Skin of body (tissue), 2 donors: Measurements from ENCODE around the gene NFAT5. TPM values are rescaled to one million over a fixed set of nuclear protein-coding genes. Genes with fewer than 3 reads are reported as not detected.

Experiments used
- DNase-seq: peaks from one replicate; lab custom pipeline; 2025; lab: John Stamatoyannopoulos, UW
- total RNA-seq: library from RNA; depleted of rRNA; stranded (reverse); fragments of >200 nt; gene quantifications from one replicate; pipeline ENCODE4 v1.2.3, GENCODE V29; 2014

Gene NFAT5
- total RNA-seq, 1 donor from 2014 or later, result 43.1 TPM

DNA sequence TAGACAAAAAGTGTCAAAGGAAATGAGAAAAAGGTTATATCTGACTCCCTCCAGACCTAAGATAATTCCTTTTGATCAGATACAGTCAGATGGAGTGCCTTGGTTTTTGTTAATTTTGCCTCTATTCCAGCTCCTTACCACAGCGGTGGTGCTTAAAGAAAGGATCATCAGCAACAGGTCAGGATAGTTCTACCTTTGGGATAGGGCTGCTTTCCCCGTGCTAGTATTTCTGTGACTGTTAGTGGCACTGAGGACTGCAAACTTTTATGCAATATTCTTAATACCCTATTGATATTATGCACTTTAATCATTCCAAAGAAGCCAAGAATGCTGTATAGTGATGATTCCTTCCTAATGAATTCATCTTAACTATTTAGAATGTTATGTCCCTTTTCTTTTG lies 136.1 kb downstream of the NFAT5 start:
- DNase-seq, result no peak

DNA sequence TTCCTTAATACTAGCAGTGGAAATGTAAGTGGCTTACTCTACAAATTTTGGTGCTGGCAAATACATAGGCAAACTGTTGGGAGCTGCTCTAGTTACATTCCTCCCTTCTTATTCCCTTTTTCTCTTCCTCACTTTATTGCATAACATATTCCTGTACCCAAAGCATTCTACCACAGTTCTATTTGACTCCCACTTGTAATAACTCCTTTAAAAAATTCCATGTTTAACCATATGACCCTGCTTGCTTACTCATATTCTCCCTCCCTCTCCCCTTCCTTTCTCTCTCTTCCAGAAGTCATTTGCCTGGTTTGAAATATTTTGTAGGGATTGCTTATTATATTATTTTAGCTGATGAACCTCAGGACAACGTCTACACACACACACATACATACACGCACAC lies 137.9 kb downstream of the NFAT5 start:
- no peak for DNase-seq

DNA sequence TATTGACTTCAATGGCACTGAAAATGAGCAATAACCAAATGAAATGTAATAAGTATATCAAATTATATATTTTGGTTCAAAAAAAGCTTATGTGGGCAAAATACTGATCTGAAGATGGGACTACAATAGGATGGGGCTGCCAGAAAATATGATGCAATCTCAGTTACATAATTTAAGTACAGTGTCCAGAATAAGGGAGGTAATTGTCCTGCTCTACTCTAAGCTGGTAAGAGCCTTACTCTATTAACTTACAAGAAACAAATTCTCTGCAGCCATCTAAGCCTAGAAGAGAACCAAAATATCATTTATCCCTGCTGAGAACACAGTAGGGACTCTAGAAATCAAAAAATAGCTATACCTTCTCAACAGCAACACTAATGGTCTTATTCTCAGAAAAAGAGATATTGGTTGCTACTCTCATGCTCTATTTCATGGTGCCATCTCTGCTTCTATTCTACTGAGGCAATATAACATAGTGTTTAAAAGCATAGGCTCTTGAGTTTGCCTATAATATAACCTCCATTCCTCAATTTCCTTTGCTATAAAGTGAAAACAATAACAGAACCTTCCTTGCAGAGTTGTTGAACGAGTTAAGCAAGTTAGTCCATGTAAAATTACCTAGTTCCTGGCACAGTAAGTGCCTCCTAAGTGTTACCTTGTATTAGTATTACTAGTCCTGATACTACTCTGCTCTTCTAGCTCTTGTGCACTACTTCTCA lies 140.6 kb downstream of the NFAT5 start:
- DNase-seq, result no peak

DNA sequence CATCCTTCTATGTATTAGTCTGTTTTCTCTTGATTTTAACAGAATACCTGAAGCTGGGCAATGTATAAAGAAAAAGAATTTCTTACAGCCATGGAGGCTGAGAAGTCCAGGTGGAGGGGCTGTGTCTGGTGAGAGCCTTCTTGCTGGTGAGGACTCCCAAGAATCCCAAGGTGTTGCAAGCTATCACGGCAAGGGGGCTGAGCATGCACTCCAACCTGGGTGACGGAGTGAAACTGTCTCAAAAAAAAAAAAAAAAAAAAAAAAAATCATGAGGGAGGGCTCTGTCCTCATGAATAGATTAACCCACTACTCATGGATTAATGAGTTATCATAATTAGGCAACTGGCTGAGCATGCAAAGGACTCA lies 141.2 kb downstream of the NFAT5 start:
- no peak for DNase-seq

DNA sequence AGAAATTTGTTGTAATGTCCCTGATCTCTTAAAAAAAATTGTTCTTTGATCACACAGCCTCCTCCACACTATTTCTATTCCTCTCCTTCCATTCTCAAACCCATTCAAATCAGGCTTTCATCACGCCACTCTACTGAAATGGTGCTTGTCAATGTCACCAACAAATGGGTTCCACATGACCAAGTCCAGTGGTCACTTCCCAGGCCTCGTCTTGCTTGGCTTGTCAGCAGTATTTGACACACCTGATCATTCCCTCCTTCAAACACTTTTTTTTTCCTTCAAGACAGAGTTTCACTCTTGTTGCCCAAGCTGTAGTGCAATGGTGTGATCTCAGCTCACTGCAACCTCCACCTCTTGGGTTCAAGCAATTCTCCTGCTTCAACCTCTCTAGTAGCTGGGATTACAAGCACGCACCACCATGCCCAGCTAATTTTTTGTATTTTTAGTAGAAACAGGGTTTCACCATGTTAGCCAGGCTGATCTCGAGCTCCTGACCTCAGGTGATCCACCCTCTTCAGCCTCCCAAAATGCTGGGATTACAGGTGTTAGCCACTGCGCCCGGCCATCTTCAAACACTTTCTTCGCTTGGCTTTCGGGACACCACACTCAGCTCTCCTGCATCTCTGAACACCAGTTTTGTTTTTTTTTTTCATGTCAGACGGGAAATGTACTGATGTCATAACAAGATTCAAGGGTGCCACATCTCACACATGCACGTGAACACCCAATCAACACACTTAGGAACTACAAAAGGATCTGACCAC lies 142.3 kb downstream of the NFAT5 start:
- DNase-seq, result no peak

DNA sequence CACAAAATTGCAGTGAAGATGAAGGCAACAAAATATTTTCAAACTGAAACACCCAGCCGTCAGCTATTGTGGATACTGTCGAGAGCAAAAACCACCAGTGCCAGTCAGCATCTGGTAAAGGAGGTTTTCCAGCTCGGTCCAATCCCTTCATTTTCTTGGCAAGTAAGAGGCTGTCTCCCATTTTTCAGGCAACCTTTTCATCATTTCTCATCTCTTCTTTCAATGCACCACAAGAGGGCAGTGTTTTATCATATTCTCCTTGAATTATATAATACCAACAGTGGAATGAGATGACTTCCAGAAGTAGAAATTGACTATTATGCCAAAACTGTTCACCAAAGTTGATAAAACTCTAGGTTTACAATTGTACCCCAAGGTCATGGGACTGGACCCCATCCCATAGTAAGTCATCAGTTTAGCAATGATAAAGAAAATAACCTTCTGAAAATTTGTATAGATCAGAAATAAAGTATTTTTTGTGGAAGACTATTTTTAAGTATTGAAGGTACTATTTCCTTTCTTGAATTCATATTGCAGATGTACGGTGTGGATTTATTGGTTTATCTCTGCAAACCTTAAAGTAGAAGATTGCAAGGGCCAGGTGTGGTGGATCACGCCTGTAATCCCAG lies 143.8 kb downstream of the NFAT5 start:
- peak; percentile 30 for DNase-seq

DNA sequence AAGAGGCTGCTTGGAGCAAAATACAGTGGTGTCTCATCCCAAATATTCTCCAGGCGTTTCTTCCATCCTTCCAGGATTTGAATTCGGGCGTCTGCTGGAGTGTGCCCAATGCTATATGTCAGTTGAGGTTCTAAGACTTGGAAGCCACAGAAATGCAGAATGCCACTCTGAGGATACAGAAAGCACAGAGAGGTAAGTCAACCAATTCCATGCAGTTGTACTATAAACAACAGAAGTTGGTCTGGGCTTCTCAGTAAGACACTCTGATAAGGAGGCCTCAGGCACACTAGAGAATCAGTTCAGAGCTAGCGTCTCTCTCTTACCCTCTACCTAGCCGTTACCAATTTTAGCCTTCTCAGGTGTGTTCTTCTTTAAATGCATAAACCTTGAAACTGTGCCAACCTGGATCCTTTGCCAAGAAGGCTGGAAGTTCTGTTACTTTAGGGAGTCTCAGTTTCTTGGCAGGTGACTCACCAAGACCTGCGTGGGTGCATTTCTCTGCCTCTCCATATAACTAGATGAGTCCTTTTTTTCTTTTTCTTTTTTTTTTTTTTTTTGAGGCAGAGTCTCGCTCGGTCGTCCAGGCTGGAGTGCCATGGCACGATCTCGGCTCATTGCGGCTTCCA lies 145.5 kb downstream of the NFAT5 start:
- no peak for DNase-seq

DNA sequence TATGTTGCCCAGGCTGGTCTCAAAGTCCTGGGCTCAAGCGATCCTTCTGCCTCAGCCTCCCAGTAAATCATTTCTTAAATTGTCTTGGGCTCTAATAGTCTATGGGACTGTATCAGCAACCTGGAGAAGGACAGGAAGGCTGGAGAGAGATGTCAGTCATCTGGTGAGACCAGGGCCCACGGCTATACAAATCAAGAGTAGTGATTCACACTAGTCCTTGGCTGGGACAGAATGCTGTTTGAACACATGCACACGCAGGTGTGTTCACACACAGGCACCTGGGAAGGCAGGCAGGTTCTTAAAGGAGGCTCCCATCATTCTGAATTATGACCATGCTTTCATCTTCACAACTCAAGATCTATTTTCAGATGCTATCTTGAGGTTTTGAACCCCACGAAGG lies 146.5 kb downstream of the NFAT5 start:
- DNase-seq, result no peak

DNA sequence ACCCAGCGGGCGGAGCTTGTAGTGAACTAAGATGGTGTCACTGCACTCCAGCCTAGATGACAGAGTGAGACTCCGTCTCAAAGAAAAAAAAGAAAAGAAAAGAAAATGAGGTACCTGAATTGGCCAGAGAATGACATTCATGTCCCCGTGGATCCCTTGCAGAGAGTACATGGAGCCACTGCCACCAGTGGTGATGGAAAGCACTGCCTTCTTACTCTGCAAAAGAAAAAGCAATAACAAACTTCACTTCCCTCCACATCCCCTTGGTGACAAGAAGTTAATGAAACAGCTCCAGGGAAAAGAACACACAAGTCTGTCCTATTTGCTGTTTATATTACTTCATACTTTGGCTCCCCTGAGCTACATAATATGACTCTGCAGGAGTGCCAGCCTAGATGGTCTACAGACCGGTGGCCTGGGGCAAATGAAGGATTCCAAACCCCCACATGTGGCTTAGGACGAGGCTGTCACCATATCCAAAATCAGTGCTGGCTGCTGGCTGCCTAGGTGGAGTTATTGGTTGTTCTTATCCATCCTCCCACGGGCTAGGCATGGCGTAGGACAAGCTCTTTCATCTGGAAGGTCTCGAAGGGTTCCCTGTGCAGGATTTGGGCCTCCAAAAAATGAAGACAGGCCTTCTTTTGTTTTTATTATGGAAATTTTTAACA lies 147.3 kb downstream of the NFAT5 start:
- no peak for DNase-seq

DNA sequence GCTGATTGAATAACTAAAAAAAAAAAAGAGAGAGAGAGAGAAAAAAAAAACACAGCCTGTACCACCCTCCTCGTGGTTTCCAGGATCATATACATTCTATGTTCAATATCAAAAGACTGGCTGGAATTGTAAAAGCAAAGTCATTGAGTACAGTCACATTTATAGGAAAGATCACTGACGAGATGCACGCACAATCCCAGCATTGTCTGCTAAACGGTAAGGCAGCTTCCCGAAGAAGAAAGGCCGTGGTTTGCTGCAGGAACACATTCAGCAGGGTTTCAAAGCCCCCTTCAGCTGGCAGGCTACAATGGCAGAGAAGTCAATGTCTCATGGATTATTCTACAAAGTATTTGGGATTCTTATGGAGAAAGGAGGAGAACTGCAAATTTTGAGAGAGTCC lies 151.3 kb downstream of the NFAT5 start:
- DNase-seq, result no peak

DNA sequence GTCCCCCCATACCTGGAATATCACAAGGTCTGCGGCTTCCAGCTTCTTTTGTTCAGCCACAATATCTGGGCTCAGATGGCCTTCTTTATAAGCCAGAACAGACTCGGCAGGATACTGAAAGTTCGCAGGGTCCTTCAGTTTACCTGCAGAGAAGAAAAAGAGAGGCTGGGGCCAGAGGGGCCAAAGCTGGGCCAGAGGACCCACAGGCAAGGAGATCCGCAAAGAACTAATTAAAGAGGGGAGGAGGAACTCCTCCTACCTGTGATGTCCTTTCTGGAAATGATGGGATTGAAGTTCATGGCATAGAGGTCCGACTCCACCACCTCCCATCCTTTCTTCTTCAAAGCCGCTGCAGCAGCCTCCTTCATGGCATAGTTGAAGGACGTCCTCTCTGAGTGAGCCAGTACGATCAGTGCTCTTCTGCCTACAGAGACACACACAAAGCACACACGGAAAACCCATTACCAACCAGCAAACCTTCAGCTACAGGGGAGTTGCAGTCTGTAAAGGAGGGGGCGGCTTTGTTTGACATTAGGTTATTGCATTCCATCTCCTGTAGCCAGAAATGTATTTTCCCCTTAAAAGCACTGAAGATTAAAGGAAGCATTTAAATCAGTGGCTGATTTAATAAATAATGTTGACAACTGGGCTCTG lies 152.5 kb downstream of the NFAT5 start:
- DNase-seq, result no peak

DNA sequence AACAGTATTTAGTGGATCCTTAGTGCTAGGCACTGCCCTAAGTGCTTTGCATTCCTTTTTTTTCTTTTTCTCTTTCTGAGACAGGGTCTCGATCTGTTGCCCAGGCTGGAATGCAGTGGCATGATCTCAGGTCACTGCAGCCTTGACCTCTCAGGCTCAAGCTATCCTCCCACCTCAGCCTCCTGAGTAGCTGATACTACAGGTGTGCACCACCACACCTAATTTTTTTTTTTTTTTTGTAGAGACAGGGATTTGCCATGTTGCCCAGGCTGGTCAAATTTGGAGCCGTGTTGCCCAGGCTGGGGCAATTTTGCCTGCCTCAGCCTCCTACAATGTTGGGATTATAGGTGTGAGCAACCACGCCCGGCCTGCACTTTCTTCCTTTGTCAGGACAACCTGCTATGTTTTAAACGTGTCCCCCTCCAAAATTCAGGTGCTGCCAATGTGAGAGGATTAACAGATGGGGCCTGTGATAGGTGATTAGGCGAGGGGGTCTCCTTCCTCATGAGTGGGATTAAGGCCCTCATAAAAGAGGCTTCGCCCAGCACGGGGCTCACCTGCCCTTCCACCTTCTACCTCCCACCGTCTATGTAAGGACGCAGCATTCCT lies 155.2 kb downstream of the NFAT5 start:
- DNase-seq, result no peak

DNA sequence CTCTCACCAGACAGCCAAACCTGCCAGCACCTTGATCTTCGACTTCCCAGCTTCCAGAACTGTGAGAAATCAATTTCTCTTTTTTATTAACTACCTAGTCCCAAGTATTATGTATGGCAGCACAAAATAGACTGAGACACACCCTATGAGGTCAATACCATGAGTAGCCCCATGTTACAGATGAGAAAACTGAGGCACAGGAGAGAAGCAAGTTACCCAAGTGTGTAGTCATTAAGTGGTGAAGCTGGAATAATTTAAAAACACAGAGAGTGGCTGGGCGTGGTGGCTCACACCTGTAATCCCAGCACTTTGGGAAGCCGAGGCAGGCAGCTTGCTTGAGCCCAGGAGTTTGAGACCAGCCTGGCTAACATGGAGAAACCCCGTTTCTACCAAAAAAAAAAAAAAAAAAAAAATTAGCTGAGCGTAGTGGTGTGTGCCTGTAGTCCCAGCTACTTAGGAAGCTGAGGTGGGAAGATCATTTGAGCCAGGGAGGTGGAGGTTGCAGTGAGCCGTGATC lies 155.7 kb downstream of the NFAT5 start:
- DNase-seq, result no peak

DNA sequence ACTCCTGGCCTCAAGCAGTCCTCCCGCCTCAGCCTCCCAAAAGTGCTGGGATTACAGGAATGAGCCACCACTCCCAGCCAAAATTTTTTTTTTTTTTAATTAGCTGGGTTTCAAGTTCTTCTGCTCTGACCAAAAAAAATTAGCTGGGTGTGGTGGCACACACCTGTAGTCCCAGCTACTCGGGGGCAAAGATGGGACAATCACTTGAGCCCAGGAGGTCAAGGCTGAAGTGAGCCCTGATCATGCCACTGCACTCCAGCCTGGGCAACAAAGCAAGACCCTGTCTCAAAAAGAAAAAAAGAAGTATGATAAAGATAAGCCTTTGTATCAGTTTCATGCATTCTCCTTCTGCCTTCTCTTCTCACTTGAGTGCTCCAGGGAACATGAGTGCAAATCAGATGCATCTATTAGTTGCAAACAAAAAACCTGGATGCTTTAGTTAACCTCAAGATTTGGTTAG lies 158.7 kb downstream of the NFAT5 start:
- DNase-seq, result no peak

DNA sequence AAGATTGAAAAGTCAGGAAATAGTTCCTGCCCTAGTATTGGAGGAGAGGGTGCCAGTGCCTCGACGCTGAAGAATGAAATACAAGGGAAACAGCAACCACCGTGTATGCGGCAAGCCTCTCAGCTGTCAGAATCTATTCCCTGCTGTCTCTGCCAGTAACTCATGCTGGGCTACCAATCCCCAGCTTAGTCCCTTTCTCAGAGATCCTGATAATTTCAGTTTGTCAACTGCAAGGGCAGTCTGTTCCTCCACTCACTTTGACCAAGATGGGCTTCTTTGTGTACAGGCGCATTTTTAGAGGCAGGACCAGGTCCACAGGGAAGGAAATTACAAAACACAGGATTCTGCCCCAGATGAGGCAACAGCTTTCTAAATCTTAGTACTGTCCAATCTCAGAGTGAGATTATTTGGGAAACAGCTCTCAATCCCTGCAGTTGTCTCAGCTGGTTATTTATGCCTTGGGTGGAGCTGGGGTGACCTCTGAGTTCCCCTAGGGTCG lies 159.3 kb downstream of the NFAT5 start:
- no peak for DNase-seq

DNA sequence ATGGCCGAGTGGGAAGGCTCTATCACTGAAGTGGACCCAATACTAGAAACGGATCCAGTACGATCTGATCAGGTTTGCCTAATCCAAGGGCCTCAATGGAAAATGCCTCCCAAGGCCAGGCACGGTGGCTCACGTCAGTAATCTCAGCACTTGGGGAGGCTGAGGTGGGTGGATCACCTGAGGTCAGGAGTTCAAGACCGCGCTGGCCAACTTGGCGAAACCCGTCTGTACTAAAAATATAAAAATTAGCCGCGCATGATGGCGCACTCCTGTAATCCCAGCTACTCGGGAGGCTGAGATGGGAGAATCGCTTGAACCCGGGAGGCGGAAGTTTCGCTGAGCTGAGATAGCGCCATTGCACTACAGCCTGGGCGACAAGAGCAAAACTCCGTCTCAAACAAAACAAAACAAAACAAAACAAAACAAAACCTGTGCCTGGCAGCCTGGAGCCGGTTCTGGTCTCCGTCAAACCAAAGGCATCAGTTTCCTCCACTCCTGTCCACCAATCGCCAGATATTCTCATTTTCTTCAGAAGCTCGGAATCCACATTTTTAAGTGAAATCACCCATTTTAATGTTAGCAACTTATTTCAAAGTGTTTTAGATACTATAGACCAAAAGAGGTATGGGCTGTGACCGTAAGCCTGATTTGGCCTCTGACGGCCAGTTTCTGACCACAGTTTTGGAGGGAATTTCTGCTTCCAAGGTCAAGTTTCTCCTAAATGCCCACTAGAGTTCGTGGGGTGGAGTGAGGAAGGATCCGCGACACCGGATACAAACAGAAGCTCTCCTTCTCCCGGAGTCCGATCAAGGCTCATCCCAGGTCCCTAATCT lies 159.9 kb downstream of the NFAT5 start:
- no peak for DNase-seq

DNA sequence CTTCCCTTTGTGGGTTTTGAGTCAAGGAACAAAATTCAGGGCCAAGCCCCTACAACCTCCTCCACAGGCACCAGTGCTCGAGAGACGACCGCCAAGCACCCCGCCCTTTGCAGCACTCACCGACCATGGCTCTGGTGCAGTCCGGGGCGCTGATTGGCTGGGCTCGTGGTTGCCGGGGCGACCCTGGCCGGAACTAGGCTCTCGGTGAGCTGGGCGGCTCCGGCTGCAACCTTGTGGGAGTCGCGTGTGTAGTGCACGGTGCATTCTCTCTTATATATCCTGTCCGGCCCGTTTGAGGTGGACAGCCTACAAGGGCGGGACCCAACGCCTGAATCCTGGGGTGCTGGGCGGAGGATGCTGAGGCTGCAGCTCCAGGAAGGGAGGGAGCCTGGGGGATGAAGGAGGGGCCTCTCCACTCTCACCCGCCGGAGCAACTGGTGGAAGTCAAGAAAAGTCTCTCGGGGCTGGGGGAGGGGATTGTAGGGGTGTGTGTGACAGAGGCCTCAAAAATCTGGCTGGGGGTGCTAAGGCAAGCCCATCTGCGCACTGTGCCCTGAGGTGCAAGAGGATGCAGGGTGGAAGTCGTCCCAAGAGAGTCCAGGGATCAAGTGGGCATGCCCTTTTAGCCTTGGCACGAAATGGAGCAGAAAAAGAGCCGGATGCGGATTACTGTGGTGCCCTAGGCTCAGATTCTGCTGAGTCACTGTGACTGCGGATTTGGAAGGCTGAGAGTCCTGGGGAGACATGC lies 160.7 kb downstream of the NFAT5 start, which contains the start of gene NQO1:
Gene NQO1 (minus strand): TSS at position 248 of the 748 bp plus-strand sequence. CDS start 121 bp downstream, at position 127.
- peak; percentile 62 for DNase-seq

DNA sequence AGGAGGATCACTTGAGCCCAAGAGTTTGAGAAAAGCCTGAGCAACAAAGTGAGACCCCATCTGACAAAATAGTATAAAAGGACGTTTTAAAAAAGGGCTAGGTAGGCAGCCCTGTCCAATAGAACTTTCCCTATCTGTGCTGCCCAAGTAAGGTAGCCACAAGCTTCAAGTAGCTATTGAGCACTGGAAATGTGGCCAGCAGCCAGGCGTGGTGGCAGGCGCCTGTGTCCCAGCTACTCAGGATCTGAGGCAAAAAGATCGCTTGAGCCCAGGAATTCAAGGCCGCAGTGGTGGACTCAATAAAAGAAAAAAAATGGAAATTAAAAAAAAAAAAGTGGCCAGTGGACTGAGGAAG lies 162.1 kb downstream of the NFAT5 start:
- no peak for DNase-seq
